Measurements from ENCODE around the gene AJM1. TPM values are rescaled to one million over a fixed set of nuclear protein-coding genes. Genes with fewer than 3 reads are reported as not detected.

Gene AJM1
- total and polyA plus RNA-seq, 2 of the 8 experiments (the other 6 are each of a cell fraction or from before 2014, with no cell fraction given): 0.12 to 0.97 TPM

GRCh38 chr9:136796238-136796774 lies 46.0 kb upstream of the AJM1 start, which contains the start of gene CCDC183:
TSS of gene CCDC183 (plus strand) at chr9:136796338. CDS start at chr9:136796398, 60 bp downstream.
- no peak for DNase-seq (ENCODE audit: low read depth in 1 of 2, low spot score in 2 of 2)
- Histone ChIP-seq H2BK12ac (ENCODE audit: low read depth, low read length) (no peak within 1 kb of the TSS; the same call in 1 of the 2 replicates), H4K8ac (ENCODE audit: extremely low read depth, insufficient read depth, low read length) (no peak within 1 kb of the TSS; the same call in 1 of the 2 replicates), H3K4me1 (replicated peaks in 1 of 4; ENCODE audit: control insufficient read depth in 3 of 4, insufficient read depth in 4 of 4, low read length in 3 of 4) (peaks cover 0 to 17% (median 13%) of the 10 kb centered on the region in 4 experiments; a peak in 6 of 7 replicates), H4K91ac (replicated peaks; ENCODE audit: insufficient read length, low read length) (peak within 1 kb of the TSS; percentile 40), H3K14ac (ENCODE audit: insufficient read length) (no peak within 1 kb of the TSS), H3K56ac (replicated peaks; ENCODE audit: insufficient read length, low read depth, low read length) (no peak within 1 kb of the TSS), H4K20me1 (replicated peaks in 1 of 2; ENCODE audit: control insufficient read depth in 1 of 2, insufficient read depth in 2 of 2, low read length in 2 of 2) (peaks cover 0 to 8% of the 10 kb centered on the region in 2 experiments), H3K27ac (ENCODE audit: low read depth, low read length) (no peak within 1 kb of the TSS), H3K79me2 (ENCODE audit: control insufficient read depth in 1 of 2, insufficient read depth in 2 of 2, low read length in 2 of 2) (no peaks in the 10 kb centered on the region), H3K18ac (ENCODE audit: extremely low read depth, low read length) (no peak within 1 kb of the TSS), H3K9ac (replicated peaks in 1 of 4; ENCODE audit: extremely low read depth in 1 of 4, low read depth in 3 of 4, low read length in 3 of 4) (no peak within 1 kb of the TSS), H3K79me1 (ENCODE audit: low read depth, low read length) (no peaks in the 10 kb centered on the region; the same call in 1 of the 2 replicates), H3K23ac (ENCODE audit: insufficient read length) (no peak within 1 kb of the TSS), H4K5ac (ENCODE audit: insufficient read length, low read depth, low read length) (no peak within 1 kb of the TSS), H3K4ac (replicated peaks; ENCODE audit: insufficient read length, low read depth, low read length) (no peak within 1 kb of the TSS), H2BK120ac (replicated peaks; ENCODE audit: low read depth, low read length) (no peak within 1 kb of the TSS), H3K27me3 (replicated peaks in 1 of 4; ENCODE audit: control insufficient read depth in 3 of 4, extremely low read depth in 1 of 4, insufficient read depth in 3 of 4, low read length in 3 of 4) (peaks cover 0 to 16% (median 10%) of the 10 kb centered on the region in 4 experiments; a peak in 5 of 7 replicates), H2BK5ac (ENCODE audit: low read depth, low read length) (no peak within 1 kb of the TSS), H3K4me2 (ENCODE audit: insufficient read depth in 1 of 2, low read depth in 2 of 2, low read length in 2 of 2) (no peak within 1 kb of the TSS), H3K36me3 (ENCODE audit: control insufficient read depth in 2 of 4, insufficient read depth in 4 of 4, low read length in 3 of 4) (no peaks in the 10 kb centered on the region), H2AK5ac (ENCODE audit: low read depth, low read length) (no peak within 1 kb of the TSS), H3K9me3 (ENCODE audit: insufficient read depth in 2 of 2, low read depth in 1 of 2, low read length in 1 of 2) (no peaks in the 10 kb centered on the region), H2BK15ac (ENCODE audit: low read length) (no peak within 1 kb of the TSS), H3K4me3 (ENCODE audit: extremely low read depth in 1 of 4, insufficient read depth in 2 of 4, low read depth in 3 of 4, low read length in 4 of 4) (no peak within 1 kb of the TSS), H3K23me2 (ENCODE audit: low read depth, low read length) (peaks cover 15% of the 10 kb centered on the region; the same call in 1 of the 2 replicates), H2BK20ac (ENCODE audit: low read length) (no peak within 1 kb of the TSS), H2AFZ (ENCODE audit: low read length) (no peak within 1 kb of the TSS)
- no peak for FAIRE-seq
- 81% methylated on average over 5 of the region's 5 CpGs; no CpG with 5 or more reads in 1 of the 2 experiments for WGBS, 2 experiments (ENCODE audit: extremely low coverage in 1 of 2, insufficient coverage in 1 of 2, insufficient read length in 1 of 2, insufficient replicate concordance in 2 of 2, low coverage in 1 of 2, low lambda C conversion rate in 2 of 2, missing lambda C conversion rate in 1 of 2)
- ChIA-PET CTCF (ENCODE audit: partially characterized antibody) (interaction anchor here (0.6 to 1.2 kb wide), 5 partner anchors 9 to 647 kb away, joined by 3 to 6 read pairs (median 3); no protein-coding TSS in a partner anchor), POLR2A (ENCODE audit: partially characterized antibody) (interaction anchor here (1.6 kb wide), 1 partner anchor 11 kb away, joined by 5 read pairs; no protein-coding TSS in a partner anchor)
- TF ChIP-seq SIX5 (IDR thresholded peaks at IDR 0.05; ENCODE audit: low read depth, low read length): no peak
- TF ChIP-seq CHD1 (IDR thresholded peaks at IDR 0.05; ENCODE audit: low read depth, low read length): no peak
- no peak for TF ChIP-seq CBX8 (IDR thresholded peaks at IDR 0.05; ENCODE audit: borderline replicate concordance, low read depth, low read length)
- no peak for TF ChIP-seq SP1 (IDR thresholded peaks at IDR 0.05; ENCODE audit: low read depth, low read length)
- no peak for TF ChIP-seq CBX5 (IDR thresholded peaks at IDR 0.05; ENCODE audit: low read depth, low read length)
- no peak for TF ChIP-seq EZH2 (IDR thresholded peaks at IDR 0.05; ENCODE audit: low read depth, low read length, severe bottlenecking)
- no peak for TF ChIP-seq ATF3 (IDR thresholded peaks at IDR 0.05; ENCODE audit: insufficient read depth, low read depth, low read length)
- TF ChIP-seq HDAC2 (IDR thresholded peaks at IDR 0.05; ENCODE audit: borderline replicate concordance in 1 of 2, low read depth in 2 of 2, low read length in 2 of 2): no peak
- TF ChIP-seq YY1 (IDR thresholded peaks at IDR 0.05; ENCODE audit: low read depth, low read length): no peak
- TF ChIP-seq, protein P1, sequence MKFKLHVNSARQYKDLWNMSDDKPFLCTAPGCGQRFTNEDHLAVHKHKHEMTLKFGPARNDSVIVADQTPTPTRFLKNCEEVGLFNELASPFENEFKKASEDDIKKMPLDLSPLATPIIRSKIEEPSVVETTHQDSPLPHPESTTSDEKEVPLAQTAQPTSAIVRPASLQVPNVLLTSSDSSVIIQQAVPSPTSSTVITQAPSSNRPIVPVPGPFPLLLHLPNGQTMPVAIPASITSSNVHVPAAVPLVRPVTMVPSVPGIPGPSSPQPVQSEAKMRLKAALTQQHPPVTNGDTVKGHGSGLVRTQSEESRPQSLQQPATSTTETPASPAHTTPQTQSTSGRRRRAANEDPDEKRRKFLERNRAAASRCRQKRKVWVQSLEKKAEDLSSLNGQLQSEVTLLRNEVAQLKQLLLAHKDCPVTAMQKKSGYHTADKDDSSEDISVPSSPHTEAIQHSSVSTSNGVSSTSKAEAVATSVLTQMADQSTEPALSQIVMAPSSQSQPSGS (IDR thresholded peaks at IDR 0.05; ENCODE audit: low read length): no peak
- no peak for TF ChIP-seq SP2 (IDR thresholded peaks at IDR 0.05; ENCODE audit: low read length)

Measured in H1 (cell line).